NCI-H82 treated with DMSO at 0.1 percent for 48 hours (cell line): ENCODE results near the gene PRKCE.

Experiments used
- DNase-seq: peaks from one replicate; lab custom pipeline; 2025; ENCODE audit not compliant: unreplicated experiment; lab: John Stamatoyannopoulos, UW

Gene PRKCE

GRCh38 chr2:46002947-46003346, 351.5 kb downstream of the PRKCE start:
- DNase-seq = no peak

- no peak for DNase-seq
Observed at GRCh38 chr2:46003903-46004473, 352.5 kb downstream of the PRKCE start.

DNA sequence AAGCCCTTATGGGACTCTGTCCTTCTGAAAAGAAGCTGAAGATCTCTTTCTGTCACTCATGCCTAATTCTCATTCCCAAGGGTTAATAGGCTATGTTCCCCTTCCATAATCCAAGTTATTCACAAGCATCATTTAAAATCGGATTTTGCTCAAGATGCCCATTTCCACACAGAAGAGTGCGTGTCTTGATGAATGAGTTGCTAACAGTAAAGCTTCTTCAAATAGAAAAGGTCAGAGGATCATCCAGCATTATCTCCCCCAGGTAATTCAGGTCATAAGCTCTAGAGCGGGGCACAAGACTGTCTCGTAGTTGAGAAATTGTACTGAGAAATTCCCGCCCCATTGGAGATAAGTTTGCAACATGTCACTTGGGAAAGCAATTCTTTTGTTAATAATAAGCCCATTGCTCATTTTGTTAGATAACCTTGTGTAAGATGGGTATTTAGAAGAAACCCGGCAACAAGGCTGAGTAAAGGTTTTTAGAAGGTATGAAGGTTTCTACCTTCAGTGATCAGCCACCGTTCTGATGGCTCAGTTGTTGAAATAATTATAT, 355.1 kb downstream of the PRKCE start:
- no peak for DNase-seq

- DNase-seq = no peak
Observed at GRCh38 chr2:46007412-46007811, 355.9 kb downstream of the PRKCE start.

DNA sequence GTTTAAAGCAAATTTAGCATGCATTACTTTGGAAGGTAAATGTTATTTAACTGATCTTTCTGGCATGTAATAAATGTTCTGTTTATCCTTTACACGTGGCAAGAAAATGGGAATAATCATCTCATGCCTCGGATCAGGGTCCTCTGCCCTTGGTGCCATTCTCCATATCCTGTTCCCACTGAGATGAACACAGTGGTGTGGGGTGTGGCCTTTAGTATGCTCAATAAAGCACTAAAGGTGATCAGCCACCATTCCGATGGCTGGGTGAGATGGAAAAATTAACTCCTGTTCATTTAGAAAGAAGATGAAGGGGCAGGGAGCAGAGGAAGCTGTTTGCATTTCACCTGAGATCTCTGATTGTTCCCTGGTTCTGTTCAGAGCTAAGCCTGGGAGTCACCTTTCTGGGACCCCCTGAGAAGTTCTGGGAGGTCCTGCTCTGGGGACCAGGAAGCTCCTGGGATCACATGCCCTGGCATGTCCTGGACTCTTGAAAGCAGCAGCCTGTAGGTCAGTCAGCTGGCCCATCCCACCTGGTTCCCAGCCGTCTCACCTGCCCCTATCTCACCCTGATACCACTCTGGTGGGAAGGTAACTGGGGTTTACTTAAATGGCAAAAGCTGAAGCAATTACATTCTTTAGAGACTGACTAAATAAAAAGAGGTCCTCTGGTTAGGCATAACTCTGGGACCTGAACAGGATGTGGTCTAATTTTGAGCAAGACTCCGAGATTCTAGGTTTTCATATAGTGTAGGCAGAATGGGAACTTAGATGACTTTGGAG, 356.8 kb downstream of the PRKCE start:
- no peak for DNase-seq

DNA sequence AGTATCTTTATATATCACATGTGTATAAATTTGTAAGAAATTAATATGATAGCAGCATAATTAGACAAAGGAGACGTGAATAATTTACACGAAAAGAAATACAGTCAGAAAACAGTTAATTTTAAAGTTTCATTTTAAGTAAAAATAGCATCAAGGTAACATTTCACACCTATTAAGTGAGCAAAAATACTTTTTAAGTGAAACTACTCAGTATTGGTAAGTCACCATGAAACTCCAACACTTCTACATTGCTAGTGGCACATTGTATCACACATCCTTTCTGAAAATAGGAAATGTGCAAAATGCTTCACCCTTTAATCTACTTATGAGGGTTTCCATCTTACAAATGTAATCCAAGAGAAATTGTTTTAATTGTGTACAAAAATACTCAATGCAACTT, 357.8 kb downstream of the PRKCE start:
- DNase-seq = no peak

DNA sequence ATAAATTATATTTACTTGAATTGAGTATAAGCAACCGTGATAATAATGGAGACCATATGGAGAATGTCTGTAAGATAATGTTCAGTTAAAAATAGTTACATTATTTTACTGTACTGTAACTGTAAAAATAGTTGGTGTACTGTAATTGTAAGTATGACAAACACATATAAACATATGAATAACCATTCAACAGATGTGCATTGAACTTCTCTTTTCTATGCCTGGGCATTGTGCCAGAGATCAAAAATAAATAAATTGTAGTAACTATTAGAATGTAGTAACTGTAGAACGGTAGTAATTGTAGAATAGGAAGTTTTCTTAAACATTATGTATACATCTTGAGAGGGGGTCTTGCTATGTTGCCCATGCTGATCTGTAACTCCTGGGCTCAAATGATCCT, 358.3 kb downstream of the PRKCE start:
- DNase-seq = no peak

DNA sequence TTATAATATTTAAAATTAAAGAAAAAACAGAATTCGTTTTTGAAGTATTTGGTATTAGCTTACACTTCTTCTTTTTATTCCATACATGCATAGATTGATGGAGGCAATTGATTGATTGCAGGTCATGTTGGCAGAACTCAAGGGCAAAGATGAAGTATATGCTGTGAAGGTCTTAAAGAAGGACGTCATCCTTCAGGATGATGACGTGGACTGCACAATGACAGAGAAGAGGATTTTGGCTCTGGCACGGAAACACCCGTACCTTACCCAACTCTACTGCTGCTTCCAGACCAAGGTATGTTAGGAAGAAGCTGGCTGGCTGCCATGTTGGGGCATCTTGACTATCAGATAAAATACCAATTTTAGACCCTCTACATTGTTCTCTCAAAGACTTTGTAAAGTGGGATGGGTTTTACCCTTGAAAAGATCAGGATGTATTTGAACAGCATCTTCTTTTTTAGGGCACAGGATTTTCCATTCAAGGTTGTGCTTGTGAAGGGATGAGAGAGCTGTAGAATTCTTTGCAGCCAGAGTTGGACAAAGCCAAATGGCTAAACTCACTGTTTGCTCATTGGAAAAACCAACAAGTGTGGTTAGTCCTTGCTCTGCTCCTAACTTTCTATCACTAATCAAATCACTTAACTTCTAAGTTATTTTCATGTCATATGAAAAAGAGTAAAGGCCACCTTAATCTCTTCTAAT, 358.9 kb downstream of the PRKCE start:
- DNase-seq = no peak

DNA sequence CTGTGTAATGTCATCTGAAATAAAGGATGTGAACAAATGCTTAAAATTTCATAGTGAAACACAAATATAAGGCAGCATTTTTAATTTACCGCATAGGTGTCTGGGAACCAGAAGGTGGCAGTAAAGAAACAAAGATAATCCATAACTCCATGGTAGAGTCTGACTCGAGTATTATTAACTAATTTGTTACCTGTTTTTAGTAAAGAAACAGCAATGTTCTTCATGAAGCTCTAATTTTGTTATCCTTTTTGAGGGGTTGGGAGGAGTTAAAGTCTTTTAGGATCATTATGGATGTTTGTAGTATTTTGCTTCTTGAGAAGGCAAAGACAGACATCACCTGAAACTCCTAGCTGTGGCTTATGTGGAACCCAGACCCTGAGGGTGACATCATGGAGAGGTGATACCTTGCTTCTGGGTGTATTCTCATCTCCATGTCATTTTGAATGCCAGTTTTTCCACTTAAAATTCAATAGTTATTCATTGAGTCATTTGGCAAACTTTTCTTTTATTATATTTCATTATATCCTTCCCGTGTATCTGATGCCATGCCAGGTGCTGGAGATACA, 359.5 kb downstream of the PRKCE start:
- DNase-seq = peak; percentile 39

DNA sequence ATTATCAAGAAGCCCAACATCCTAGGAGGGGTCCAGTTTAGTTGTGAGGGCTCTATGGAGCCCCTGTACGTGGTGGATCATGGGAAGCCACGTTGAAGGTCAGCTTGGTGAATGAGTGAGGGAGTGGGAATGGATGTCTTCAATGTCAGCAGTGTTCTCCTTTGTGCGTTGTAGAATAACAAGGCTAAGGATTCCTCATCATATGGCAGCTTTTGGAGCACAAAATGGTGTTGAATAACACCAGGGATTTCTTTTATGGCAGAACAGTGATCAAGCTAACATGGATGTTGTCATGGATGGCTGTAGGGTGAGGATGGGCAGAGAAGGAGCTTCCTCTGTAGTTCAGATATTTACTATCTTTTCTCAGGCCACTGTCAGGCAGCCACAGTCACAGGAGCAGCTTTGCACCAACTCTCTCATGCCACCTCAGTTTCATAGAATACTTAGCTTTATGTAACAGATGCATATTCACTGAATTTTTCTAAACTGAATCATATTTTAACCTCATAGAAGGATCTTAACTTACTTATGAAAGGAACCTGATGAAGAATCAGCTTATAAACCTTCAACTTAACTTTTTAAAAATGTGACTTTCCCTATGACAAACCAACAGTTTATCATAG, 361.3 kb downstream of the PRKCE start:
- DNase-seq = no peak

DNA sequence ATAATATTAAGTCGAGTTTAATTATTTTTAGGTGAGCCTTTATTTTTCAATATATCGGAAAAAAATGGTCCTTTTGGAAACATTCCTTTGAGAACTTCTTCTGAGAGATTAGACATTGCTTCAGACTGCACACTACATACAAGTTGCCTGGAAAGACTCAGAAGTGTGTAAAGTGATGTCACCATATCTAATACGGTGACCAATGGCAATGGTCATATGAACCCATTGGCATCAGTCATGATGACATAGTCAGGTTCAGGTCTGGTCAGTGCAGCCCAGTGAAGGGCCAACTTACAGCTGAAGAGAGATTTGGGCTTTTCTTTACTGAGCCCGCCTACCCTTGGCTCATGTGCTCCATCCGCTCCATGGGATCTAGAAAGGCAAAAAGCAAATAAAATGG, 362.3 kb downstream of the PRKCE start:
- no peak for DNase-seq

GRCh38 chr2:46014911-46015654, 363.6 kb downstream of the PRKCE start:
- no peak for DNase-seq

DNA sequence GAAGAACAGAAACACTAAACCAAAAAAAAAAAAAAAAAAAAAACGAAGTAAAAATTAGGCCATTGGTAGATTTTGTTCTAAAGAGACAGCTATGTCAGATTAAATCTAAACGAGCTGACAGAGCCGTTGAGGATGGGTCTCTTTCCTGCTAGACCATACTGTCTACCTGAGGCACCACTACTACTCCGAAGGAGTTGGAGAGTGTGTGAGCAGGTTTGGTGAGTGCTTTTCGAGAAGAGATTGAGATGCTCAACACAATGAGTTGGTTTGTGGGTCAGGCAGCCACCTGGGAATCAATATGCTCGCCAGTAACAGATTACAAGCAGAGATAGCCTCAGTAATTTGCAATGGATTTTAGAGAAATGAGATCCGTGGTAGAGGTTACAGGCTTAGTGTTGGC, 364.2 kb downstream of the PRKCE start:
- no peak for DNase-seq

DNA sequence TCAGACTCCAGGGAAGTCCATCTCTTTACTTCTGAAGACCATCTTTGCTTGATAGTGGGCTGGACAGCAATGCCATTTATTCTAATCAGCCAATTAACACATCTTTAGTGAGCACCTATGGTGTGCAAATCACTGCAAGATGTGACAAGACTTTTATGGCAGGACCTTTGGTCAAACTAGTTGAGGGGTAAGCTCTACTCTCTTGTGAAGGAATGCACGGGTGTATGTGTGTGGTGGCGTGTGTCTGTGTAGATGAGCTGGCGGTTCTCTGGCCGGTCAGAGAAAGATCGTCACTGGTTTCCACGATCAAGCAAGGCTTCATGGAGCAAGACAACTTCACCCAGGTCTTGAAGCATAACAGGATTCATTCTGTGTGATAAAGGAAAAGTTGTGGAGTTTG, 364.6 kb downstream of the PRKCE start:
- no peak for DNase-seq

GRCh38 chr2:46018773-46019591, 367.5 kb downstream of the PRKCE start:
- no peak for DNase-seq

DNA sequence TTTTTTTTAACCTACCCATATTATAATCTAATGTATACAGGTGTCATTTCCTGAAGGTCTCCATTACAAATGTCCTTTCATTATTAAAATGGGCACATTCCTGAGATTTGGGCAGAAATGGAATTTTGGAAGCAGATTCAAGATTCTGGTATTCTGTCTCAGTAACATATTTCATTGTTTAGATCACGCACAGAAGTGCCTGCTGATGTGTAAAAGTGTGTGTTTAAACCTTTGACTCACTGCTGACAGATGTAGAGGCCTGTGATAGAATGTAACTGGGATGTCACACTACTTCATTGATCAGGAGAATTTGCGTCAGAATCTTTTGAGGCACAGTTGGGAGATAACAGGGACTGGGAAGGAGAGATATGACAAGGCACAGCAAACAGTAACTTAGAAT, 368.9 kb downstream of the PRKCE start:
- DNase-seq = no peak

DNA sequence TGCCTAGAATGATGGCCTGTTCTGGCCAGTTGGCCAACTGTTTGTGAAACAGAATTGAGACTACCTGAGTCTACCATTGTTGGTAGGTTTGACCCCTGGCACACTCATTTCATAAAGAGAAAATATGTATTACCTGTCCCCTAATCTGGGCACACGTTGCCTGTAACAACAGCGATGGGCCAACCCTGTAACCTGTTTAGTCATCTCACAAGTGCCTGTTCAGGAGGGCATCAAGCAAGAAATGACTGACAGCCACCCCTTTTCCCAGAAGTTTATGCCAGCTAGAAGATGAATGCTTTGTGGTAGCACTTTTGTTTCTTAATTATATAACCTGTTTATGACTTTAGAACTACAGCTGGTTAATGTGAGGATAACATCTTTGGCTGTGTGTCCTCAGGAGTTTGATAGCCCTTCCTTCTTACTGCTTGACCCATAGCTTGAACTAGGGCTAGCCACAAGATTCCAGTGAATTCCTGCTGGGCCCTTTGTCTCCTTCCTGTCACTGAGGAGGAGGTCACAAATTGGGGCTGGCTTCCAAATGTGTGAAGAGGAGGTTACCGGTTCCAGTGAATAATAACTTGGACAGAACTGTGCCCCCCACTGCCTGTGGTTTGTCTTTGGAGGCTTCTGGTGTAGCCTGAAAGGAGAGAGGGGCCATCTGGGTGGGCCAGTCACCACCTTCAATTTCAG, 371.8 kb downstream of the PRKCE start:
- DNase-seq = no peak

DNA sequence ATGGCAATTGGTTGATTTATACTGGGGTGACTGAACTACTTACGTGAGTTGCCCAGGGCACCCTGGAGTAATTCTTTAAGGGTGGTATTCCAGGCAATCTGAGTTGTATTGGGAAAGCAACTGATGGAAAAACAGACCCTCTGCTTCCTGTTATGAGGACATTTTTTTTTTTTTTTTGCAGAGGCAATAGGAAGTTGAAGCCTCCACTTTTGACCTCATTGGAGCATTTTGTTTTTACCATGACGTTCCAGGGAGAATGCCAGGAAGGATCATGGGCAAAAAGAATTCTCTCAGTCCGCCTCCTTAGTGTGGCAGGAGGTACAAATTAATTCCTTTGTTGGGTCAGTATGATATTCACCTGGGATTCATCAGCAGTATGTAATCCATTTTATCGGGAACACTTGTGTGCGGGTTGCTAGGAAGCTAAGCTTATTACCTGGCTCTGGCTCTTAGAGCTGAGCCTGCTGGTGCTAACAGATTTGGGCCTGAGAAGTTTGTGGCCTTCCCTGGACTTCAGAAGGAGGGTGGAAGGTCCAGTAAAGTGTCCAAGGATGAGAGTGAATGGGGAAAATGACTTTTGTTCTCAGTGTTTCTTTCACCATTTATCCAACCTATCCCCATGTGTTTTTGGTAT, 372.8 kb downstream of the PRKCE start:
- DNase-seq = peak; percentile 90

DNA sequence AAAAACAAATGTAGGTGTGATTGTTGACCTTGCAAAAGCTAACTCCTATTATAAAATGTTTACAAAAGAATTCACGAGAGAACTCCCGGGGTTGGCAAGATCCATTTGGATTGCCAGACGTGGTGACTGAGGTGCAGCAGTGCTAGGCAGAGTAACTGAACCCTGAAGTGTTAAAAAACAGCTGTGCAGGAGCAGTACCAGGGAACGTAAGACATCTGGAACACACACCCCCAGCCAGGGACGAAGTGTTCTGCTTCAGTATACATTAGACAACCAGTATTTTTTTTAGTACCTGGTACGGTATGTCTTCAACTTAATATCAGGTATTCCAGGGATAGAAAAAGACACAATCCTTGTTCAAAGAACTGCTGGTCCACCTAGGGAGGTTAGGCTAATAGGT, 373.6 kb downstream of the PRKCE start:
- no peak for DNase-seq
